AG09309 (cell line): Measurements from ENCODE around the gene PAEP.

ENCODE experiments used
- DNase-seq: peaks from one replicate; pipeline ENCODE4 v3.0.0-alpha.2; 2010; ENCODE audit warnings: low read depth
- H3K4me3 ChIP-seq: 2 replicates; pipeline ENCODE4 v1.5.1; 2011; ENCODE audit warnings: mild to moderate bottlenecking, low read depth, low read length, moderate library complexity; ENCODE audit not compliant: control insufficient read depth
- CTCF ChIP-seq: IDR thresholded peaks from 2 replicates; pipeline ENCODE4 v1.5.1; 2011; ENCODE audit warnings: mild to moderate bottlenecking, low read depth, low read length, inconsistent platforms; ENCODE audit not compliant: insufficient read depth, control insufficient read depth; ENCODE audit errors: missing control alignments

PAEP gene

GRCh38 chr9:135522137-135522877, 39.2 kb upstream of the PAEP start:
- TF ChIP-seq CTCF: no peak
- DNase-seq: no peak
- H3K4me3 ChIP-seq: no peak overlapping the region

GRCh38 chr9:135522931-135523330, 38.6 kb upstream of the PAEP start:
- no peak for DNase-seq
- no peak overlapping the region for H3K4me3 ChIP-seq
- no peak for TF ChIP-seq CTCF

GRCh38 chr9:135523521-135524129, 37.9 kb upstream of the PAEP start:
- H3K4me3 ChIP-seq: no peak overlapping the region
- no peak for TF ChIP-seq CTCF
- no peak for DNase-seq

GRCh38 chr9:135524130-135524861, 37.3 kb upstream of the PAEP start:
- no peak for DNase-seq
- H3K4me3 ChIP-seq: no peak overlapping the region
- no peak for TF ChIP-seq CTCF

GRCh38 chr9:135525241-135526088, 36.1 kb upstream of the PAEP start:
- TF ChIP-seq CTCF: no peak
- H3K4me3 ChIP-seq: no peak overlapping the region

GRCh38 chr9:135526089-135526729, 35.3 kb upstream of the PAEP start:
- DNase-seq: no peak

More at GRCh38 chr9:135525241-135526088, 36.1 kb upstream of the PAEP start:
- DNase-seq: no peak

More at GRCh38 chr9:135526089-135526729, 35.3 kb upstream of the PAEP start:
- TF ChIP-seq CTCF: no peak
- no peak overlapping the region for H3K4me3 ChIP-seq
